ENCODE data around the gene RBBP8NL.

The RBBP8NL gene

DNA sequence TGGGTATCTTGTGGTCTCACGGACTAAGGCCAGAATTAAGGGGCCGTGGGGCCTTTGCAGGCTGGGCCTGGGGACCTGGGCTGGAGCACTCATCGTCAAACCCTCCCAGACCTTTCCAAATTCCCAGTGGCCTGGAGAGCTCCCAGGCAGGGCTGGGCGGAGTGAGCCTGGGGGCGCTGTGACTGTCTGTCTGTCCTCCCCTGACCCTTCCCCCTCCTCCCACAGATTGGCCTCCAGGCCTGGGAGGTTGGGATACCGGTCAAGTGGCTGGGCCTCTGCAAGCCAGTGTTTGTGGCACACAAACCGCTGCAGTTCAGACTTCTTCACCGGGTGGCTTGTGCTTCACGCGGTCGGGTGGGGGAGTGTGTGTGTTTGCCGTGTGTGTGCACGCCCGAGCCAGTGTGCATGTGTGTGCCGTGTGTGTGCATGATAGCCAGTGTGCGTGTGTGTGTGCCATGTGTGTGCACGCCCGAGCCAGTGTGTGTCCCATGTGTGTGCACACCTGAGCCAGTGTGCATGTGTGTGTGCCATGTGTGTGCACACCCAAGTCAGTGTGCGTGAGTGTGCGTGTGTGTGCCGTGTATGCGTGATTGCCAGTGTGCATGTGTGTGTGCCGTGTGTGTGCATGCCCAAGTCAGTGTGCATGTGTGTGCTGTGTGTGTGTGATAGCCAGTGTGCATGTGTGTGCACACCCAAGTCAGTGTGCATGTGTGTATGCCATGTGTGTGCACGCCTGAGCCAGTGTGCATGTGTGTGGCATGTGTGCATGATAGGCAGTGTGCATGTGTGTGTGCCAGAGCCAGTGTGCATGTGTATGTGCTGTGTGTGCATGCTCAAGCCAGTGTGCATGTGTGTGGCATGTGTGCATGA, 6.3 kb downstream of the RBBP8NL start:
- DNase-seq (ENCODE audit: low read depth in 2 of 2), result no peak

DNA sequence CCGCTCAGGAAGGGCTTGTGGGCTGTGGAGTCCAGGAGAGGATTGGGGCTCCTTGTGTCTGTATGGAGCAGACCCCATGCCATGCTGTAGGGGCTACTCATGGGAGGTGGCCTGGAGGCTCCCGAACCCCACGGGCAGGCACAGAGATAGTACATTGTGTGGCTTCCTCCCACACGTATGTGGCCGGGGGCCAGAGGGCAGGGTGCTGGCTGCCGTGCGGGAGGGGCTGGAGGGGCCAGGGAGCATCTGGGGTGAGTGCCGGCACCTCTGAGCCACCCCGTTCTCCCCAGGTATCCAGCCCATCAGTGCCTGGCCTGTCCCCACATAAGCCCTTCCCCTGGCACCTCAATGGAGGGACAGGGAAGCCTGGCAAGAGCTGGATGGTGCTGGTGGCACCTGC, 7.6 kb downstream of the RBBP8NL start:
- DNase-seq (ENCODE audit: low read depth in 2 of 2), result no peak

DNA sequence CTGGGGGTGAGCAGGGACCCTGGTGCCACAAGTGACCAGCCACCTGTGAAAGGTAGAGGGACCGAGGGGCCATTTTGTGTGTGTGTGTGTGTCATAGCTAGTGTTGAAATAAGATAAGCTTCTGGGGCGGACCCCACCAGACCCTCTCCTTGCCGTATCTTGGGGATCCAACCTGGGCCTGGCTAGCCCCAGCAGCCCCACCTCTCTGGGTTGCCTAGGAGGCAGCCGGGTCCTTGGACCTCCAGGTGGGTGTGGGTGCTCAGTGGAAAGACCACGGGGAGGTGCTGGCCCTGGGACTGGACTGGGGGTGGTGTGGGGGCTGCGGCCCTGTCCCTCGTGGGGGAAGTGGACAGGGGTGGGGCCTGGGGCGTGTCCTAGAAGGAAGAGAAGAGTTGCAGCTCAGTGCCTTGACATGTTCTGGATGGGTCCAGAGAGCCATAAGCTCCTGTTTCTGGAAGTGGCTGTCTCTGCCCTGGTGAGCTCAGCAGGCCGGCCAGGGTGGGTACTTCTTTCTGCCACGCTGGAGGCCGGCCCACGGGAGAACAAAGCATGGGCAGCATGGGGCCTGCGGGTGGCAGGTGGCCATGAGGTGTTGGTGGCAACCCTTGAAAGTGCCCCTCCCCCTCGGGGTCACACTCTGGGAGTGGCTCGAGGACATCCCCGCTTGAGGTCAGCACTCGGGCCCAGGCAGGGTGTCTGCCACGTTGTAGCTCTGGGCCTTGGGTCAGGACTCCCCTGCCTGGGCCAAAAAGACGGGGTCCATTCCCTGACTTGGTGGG, 8.4 kb downstream of the RBBP8NL start:
- DNase-seq (ENCODE audit: low read depth in 2 of 2), result no peak

DNA sequence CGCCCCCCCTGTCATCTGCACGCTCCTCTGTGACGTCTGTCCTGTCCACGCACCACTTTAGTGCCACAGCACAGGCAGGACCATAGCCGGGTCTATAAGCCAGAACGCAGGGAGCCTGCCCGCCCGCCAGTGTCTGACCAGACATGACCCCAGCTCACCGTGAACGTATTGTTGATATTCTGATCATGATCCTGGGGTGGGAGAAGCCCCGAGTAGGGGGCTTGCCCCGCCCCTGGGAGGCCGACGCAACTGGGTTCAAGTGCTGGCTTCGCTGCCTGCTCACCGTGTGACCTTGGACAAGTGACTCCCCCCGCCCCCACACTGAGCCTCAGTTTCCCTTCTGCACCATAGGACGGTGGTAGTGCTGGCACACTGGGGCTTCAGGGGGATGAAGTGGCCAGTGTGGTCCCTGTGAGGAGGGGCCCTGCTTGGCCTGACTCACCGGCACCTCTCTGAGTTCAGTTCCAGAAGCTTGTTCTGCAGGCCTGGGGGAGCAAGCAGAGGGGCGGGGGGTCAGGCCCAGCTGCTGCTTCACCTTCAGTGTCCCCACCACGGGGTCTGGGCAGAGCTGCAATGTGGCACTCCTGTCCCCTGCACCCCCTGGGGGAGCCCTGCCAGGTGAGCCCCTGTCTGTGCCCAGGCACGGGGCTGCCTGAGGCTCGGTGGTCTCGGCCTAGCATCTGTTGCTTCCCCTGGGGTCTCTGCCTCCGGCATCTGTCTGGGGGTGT, 9.2 kb downstream of the RBBP8NL start:
- no peak for DNase-seq (ENCODE audit: low read depth in 2 of 2)

DNA sequence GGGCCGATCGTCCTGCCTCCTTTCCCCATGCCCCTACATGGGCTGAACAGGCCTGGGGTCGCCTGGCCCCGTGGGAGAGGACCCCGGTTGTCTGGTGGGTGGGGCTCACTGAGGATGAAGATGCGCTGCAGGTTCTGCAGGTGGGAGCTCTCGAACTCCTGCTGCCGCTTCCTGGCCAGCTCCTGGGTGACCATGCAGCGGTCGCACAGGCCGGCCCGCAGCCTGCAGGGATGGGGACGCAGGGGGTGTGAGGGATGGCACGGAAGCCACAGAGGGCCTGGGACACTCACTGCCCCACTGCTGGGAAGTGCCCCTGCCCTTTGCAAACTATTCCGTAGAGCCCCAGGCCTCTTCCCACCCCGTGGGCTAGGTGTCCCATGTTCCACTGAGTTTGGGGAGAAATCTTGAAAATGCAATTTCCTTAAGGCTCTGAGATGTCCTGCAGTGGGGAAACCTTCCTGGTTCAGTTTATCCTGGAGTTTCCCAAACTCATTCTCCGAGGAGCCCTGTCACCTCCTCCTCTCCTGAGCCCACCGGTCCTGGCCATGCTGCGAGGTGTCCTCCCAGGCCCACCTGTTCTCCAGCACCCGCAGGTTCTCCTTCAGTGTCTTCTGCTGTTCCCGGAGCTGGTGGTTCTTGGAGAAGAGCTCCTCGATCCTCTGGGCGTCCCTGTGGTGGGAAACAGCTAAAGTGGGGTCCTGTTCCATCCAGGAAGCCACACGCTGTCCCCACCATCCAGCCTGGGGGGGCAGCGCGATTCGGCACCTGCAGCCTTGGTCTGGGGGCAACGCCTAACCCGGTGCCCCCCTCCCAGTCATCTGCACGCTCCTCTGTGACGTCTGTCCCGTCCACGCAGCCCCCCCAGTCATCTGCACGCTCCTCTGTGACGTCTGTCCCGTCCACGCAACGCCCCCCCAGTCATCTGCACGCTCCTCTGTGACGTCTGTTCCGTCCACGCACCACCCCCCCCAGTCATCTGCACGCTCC, 10.4 kb downstream of the RBBP8NL start:
- no peak for DNase-seq (ENCODE audit: low read depth in 2 of 2)

DNA sequence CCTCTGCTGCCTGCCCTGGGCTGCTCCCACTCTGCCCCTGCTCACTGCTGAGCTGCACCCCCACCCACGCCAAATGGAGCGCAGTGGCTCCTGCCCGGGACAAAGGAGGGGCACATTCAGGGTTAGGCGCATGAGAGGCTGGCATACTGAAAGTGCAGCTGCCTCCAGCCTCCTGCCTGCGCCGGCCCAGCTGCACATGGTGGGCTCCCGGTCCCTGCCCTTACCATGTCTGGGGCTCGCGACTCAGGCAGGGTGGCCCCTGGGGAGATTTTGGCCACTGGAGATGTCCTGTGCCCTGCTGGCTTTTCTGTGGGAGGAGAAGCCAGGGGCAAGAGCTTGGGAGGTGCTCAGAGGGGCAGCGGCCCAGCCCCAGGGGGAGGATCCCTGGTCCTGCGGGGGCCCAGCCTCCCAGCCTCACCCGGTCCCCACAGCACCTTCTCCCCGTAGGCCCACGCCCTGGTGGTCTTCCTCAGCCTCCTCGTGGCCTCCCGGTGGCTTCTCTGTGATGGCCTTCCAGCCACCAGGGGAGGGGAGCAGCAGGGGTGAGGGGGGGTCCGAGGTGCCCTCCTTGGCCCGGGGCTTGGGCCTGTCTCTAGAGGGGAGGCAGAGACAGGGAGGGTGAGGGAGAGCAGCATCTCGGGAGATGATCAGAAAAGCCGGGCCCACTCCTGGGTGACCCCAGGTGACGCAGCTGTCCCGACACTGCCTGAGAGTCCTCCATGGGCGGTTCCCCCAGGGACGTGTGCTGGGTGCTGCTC, 11.8 kb downstream of the RBBP8NL start:
- DNase-seq (ENCODE audit: low read depth in 2 of 2), result no peak

DNA sequence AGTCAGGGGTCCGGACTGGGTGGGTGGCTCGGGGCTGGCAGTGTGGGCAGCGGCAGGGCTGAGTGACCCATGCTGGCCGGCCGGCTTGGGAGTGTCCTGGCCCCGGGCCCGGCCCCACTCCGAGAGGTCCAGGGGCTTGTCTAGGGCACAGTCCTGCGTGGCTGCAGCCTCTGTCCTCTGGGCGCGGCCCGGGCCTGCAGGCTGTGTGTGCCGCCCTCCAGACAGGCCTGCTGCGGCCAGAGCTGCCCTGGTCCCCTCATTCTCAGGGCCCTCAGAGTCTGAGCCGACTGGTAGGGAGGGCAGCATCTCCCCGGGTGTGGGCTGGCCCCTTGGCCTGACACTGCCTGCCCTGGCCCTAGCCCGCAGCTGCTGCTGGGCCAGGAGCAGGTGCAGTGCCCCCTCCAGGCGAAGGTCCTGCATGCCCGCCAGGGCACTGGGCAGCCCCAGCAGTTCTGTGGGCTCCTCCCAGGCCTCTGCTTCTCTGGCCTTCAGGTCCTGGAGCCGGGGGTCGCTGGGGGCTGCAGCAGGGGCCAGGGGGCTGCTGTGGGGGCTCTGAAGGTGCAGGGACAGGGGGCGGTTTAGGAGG, 13.3 kb downstream of the RBBP8NL start:
- no peak for DNase-seq (ENCODE audit: low read depth in 2 of 2)

DNA sequence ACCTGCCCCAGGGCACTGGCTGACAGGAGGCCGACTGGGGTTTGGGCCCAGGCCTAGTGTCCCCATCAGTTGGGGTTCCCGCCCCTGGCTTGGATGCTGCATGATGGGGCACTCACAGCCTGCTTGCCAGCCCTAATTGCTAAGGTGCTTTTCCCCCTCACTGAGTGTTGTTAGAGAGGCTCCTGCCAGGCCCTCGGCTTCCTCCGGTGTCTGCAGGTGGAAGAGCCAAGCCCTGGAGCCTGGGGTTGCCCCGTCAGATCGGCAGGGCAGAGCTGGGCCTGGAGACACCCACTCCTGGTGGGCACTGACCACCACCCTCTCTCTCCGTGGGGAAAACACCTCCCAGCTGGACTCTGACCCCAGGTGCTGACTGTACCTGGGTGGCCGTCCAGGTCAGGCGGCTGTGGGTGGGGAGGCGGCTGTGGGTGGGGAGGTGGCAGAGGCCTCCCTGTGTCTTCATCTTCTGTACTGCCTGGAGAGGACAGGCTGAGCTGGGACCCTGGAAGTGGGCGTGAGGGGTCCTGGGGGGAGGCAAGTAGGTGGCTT, 14.2 kb downstream of the RBBP8NL start:
- no peak for DNase-seq (ENCODE audit: low read depth in 2 of 2)

DNA sequence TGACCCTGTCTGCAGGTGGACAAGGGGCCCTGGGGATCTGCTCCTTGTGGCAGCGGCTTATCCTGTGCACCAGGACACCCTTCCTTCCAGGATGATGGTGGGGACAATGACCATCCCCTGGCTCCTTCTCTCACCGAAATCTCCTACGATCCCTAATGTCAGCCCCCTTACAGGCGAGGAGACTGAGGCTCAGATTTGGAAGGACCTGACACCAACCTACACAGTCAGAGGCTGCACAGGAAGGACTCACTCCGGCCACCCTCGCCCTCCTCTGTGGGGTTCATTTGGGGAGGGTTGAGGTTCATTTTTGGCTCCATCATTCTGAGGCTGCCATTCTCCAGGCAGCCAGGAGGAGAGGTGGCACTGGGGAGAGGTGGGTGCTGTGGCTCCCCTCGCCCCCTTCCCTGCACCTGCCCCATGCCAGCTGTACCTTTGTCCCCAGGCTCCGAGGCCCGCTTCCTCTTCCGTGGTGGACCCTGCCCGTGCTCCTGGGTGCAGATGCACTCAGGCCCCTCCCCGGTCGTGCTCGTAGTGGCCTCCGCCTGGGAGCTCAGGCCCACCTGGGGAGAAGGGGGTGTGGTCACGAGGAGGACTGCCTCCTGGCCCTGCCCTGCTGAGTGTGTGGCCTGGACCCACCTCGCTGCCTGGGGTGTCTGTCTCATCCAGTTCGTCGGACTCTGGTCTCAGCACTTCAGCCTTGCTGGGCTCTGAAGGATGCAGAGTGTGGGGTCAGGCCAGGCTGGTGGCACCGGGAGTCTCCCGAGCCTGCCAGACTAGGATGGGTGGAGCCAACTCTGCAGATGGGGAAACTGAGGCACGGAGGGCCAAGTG, 14.9 kb downstream of the RBBP8NL start:
- DNase-seq (ENCODE audit: low read depth in 2 of 2), result no peak

DNA sequence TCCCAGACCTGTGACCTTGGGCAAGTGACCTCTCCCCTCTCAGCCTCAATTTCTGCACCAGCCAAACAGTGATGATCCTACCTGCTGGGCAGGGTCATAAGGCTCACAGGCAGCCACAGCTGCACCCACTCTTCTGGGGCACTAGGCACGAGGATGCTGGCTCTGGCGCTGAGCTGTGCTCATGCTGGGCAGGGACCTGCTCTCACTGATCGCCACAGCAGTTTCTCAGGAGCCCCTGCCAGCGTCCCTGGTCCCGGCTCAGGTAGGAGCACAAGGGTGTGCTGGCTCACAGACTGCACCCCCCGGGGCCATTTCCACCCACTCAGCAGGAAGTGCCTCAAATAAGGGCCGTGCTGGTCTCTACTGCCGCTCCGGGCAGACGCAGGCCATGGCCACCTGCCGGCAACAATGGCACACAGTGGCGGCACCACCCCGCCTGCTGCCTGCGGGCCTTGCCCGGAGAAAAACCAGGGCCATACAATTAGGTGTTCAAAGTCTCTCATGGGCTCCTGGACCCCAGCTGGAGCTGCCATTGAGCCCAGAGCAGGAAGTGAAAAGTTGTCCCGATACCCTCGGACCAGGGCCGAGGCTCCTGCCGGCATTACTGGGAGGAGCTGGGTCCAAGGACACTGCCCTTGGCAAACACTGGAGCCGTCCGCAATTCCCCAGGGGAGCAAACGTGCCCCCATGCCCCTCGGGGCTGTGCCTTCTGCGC, 15.7 kb downstream of the RBBP8NL start:
- no peak for DNase-seq (ENCODE audit: low read depth in 2 of 2)

DNA sequence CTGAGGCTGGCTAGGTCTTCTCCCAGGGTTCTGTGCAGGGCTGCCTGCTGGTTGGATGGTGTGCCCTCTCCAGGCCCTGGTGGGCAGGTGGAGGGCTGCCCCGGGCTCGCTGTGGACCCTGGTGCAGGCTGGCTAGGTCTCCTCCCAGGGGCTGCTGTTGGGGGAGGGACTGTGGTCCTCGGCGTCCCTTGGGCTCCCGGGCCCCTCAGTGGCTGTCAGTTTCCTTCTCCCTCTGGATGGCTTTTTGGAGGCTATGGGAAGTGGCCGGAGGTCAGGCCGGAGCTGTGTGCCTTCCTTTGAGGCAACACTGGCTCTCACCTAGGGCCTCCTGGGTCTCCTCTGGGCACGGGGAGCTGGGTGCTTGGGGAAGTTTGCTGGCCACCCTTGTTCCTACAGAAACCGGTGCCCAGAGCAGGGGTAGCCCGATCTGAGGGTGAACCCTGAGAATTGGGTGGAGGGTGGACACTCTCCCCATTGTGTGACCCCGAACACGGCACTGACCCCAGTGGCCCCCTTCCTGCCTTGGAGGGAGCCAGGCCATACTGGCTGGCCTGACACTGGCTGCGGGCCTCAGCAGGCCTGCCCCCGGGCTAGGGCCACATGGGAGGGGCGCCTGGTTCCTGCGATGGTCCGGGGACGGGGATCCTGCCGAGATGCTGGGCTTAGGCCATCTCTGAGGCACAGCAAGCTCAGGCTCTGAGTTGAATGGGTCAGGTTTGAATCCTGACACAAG, 16.4 kb downstream of the RBBP8NL start:
- DNase-seq (ENCODE audit: low read depth in 2 of 2), result no peak

DNA sequence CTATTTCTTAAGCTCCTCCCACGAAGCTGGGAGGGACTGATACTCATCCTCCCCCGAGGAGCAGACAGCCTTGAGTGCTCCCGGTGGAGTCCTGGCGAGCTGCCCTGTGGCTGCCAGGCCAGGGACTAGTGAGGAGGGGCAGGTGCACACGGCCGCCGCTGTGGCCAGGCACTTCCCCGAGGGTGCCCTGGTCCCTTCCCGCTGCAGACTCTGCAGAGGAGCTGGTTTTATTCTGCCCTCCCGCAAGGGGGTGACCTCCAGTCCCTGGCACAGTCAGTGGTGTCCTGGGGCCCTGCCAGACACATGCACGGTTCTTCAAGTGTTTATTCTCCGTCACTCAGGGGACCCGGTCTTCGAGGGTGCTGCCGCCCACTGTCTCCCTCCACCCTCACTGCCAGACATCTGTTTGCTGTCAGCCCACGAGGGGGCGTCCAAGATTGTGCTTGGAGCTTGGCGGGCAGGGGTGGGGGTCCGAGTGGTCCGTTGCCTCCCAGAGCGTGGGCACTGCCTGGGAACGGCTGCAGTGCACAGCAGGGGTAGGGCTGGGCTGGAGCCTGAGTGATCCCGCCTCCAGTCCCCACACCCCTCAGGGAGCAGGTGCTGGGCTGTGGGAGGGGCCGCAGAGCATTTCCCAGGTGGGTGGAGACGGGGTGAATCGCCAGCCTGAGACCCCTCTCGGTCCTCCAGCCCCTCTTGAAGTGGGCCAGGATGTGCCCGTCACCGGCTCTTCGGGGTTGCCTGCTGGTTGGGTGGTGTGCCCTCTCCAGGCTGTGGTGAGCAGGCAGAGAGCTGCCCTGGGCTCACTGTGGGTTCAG, 17.2 kb downstream of the RBBP8NL start:
- no peak for DNase-seq (ENCODE audit: low read depth in 2 of 2)

DNA sequence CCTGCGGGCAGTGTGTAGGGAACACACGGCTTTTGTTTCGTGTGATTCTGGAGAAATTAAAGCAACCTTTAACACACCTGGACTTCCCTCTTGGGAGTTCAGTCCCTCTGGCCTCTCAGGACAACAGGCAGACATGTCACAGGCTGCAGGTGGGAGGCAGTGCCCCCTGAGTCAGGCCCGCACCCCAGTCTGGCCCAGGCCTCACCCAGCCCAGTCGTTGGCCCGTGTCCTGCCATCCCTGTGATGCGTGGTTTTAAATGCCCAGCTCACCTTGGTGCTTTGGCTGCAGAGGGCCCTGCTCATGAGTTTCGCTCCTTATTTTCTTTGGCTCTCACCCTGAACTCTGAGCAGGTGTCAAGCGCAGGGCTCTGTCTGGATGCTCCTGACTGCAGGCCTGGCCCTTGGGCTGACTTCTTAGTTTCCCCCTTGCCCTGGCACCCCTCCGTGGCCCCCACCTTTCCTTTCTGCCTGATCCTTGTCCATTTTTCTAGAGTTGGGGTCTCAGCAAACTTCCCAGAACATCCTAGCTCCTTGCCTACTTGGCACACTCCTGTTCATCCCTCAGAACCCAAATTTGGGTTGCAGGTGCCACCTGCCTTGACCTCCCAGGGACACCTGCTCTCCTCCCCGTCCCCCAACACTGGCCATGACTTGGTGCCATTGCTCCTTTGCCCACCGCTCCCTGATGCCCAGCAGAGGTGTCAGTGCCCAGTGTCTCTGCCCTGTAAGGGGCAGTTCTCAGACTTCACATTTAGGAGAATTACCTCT, 18.1 kb downstream of the RBBP8NL start:
- no peak for DNase-seq (ENCODE audit: low read depth in 2 of 2)

DNA sequence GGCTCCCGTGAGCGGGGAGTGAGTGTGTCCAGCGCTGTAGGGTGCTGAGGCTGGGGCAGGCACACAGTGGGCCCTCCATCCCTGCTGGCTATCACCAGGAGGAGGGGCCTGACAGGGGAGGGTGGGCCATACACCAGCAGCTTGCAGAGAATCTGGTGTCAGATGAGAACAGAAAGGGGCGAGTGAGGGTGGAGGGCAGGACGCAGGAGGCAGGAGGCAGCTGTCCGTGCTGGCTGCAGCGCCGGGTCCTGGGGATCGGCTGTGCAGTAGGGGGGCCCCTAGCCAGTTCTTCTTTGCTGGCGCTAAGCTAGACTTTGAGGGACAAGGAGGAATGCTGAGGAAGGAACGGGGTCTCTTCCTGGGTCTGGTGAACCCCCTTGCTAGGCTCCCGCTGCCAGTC, 18.7 kb downstream of the RBBP8NL start:
- no peak for DNase-seq (ENCODE audit: low read depth in 2 of 2)

DNA sequence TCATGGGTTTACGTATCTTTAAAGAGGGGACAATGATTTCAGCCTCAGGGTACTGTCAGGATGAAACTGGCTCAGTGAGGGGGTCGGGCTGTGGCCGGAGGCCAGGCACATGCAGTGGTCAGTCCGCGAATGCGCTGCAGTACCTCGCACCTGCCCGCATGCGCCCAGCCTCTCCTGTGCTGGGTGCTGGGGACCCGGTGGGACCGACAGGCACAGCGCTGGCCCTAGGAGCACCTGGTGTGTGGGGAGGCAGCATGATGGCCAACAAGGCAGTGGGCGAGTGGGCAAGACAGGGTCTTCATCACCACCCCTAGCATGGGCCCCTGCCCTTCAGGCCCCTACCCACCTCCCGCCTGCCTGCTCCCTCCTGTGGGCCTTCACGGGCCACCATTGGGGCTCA, 19.3 kb downstream of the RBBP8NL start:
- DNase-seq (ENCODE audit: low read depth in 2 of 2), result no peak
